HFFc6 (cell line): ENCODE results near the gene LMNTD2. TPM values are rescaled to one million over a fixed set of nuclear protein-coding genes. Genes with fewer than 3 reads are reported as not detected.

Source experiments
- DNase-seq: peaks from one replicate; pipeline ENCODE4 v3.0.0-alpha.2; 2018
- H3K27ac Mint-ChIP-seq: 2 replicates; pipeline ENCODE4 v1.8.0; 2020; ENCODE audit warnings: mild to moderate bottlenecking, mixed read lengths
- H3K27me3 Mint-ChIP-seq: 2 replicates; pipeline ENCODE4 v1.8.0; 2021; ENCODE audit warnings: mild to moderate bottlenecking, moderate library complexity, mixed read lengths; ENCODE audit not compliant: insufficient read depth
- H3K36me3 Mint-ChIP-seq: 2 replicates; pipeline ENCODE4 v1.8.0; 2021; ENCODE audit warnings: low read depth, mixed read lengths
- H3K4me1 Mint-ChIP-seq: 2 replicates; pipeline ENCODE4 v1.8.0; 2020; ENCODE audit warnings: low read depth, mixed read lengths
- H3K4me3 Mint-ChIP-seq: 2 replicates; pipeline ENCODE4 v1.8.0; 2020; ENCODE audit warnings: mild to moderate bottlenecking, moderate library complexity, mixed read lengths
- H3K9me3 Mint-ChIP-seq: 2 replicates; pipeline ENCODE4 v1.8.0; 2020; ENCODE audit warnings: mild to moderate bottlenecking, mixed read lengths
- CTCF ChIP-seq: fragments of 200-600 bp; sonication (generic); IDR thresholded peaks from 2 replicates; pipeline ENCODE4 v1.5.0; 2021; ENCODE audit warnings: antibody characterized with exemption, mild to moderate bottlenecking
- total RNA-seq, 6 experiments: library from RNA; stranded (reverse); fragmentation: NEBNext Ultra II Directional; extraction: Animal tissue kit (Norgen Biotek cat#: 25700); gene quantifications; 2 replicates in 1 of 6; 3 replicates in 5 of 6; pipeline ENCODE4 v1.2.3, GENCODE V29; 2021

LMNTD2 gene
- total RNA-seq, 6 experiments from 2014 or later: 0.37 to 2.3 (median 0.97) TPM

DNA sequence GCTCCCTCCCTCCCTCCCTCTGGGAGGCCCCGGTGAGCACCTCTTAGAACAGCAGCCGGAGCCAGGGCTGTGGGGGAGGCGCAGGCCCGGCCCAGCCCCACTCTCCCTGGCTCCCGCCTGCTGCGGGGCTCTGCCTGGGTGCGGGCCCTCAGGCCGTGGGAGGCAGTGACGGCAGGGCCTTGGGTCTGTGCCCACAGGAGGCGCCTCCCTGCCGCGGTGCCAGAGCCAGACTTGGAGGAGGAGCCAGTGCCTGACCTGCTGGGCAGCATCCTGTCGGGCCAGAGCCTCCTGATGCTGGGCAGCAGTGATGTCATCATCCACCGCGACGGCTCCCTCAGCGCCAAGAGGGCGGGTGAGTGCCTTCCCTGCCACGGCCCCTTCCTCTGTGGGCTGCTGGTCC is 45.7 kb upstream of the LMNTD2 start:
- H3K4me1 Mint-ChIP-seq: no peaks in the 10 kb centered on the region
- peaks cover 1% of the 10 kb centered on the region for H3K27me3 Mint-ChIP-seq
- peaks cover 23% of the 10 kb centered on the region for H3K36me3 Mint-ChIP-seq
- no peak for TF ChIP-seq CTCF
- no peak overlapping the region for H3K27ac Mint-ChIP-seq
- DNase-seq: no peak
- H3K9me3 Mint-ChIP-seq: no peaks in the 10 kb centered on the region
- H3K4me3 Mint-ChIP-seq: no peak overlapping the region

DNA sequence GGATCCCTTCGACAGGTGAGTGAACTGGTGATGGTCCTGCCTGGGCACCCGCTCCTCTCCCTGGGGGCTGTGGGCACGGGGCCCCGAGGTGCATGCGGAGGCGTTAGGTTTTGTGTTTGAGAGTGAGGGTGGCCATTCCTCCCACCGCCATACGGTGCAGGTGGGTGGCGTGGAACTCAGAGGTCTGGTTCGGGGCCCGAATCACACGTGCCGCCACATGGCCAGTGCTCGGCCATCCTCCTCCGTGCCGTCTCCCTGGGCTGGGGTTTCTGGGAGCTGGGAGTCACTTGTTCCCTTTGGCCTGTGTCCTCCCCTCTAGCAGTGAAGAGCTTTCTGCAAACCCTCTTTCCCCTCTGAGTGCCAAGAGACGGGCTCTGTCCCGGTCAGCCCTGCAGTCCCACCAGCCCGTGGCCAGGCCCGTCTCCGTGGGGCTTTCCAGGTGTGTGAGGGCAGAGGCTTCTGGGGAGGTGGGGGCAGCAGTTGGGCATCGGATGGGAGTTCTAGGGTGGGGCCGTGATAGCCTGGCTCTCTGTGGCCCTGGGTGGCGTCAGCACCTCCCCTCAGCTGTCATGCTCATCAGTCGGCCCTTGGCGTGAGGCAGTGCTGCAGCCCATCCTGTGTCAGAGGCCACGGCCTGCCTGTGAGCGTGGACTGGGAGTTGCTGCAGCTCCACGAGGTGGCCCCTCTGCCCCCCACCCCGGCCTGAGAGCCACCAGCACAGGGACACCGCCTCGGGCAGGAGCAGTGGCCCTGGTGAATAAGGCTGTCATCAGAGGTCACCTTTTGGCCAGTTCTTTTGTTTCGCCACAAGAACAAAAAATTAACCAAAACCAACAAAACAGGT is 45.0 kb upstream of the LMNTD2 start:
- H3K4me3 Mint-ChIP-seq: no peak overlapping the region
- no peak for DNase-seq
- TF ChIP-seq CTCF: no peak
- H3K36me3 Mint-ChIP-seq: peaks cover 20% of the 10 kb centered on the region
- H3K27ac Mint-ChIP-seq: no peak overlapping the region
- peaks cover 1% of the 10 kb centered on the region for H3K27me3 Mint-ChIP-seq
- H3K4me1 Mint-ChIP-seq: no peaks in the 10 kb centered on the region
- no peaks in the 10 kb centered on the region for H3K9me3 Mint-ChIP-seq

- Mint-ChIP-seq H3K9me3 (no peaks in the 10 kb centered on the region), H3K27me3 (peaks cover 1% of the 10 kb centered on the region), H3K36me3 (peaks cover 25% of the 10 kb centered on the region), H3K4me1 (no peaks in the 10 kb centered on the region), H3K4me3 (no peak overlapping the region), H3K27ac (no peak overlapping the region)
- no peak for DNase-seq
- TF ChIP-seq CTCF: no peak
These were observed 42.6 kb upstream of the LMNTD2 start for GRCh38 chr11:603154-603553.

- no peaks in the 10 kb centered on the region for H3K4me1 Mint-ChIP-seq
- H3K4me3 Mint-ChIP-seq: no peak overlapping the region
- peaks cover 1% of the 10 kb centered on the region for H3K27me3 Mint-ChIP-seq
- no peak overlapping the region for H3K27ac Mint-ChIP-seq
- no peak for TF ChIP-seq CTCF
- DNase-seq: no peak
- H3K36me3 Mint-ChIP-seq: peaks cover 29% of the 10 kb centered on the region
- H3K9me3 Mint-ChIP-seq: no peaks in the 10 kb centered on the region
These were observed 41.2 kb upstream of the LMNTD2 start for GRCh38 chr11:601573-602245.

DNA sequence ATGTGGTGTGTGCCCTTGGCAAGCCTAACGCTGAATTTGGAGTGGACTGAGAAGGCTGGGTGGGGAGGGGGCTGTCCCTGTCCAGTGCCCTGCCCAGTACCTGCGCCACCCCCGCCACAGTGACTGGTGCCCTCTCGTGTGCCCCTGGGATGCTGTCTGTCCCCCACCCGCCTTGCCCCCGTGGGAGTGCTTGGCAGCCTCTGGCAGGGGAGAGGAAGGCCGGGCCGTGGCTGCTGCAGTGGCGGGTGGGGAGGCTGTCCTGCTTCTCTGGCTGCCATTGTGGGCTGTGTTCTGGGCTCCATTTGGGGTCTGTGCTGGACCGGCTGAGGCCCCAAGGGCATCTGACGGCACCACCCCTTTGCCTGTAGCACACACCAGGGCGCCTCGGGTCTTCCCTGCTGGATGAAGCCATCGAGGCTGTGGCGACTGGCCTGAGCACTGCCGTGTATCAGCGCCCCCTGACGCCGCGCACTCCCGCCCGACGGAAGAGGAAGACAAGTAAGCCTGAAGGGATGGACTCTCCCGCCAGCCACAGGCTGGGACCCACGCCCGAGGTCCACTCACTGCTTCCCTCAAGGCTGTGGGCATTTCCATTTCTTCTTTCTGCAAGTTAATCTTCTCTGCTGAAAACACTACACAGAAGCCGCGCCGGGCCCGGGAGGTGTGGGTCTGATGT is 37.6 kb upstream of the LMNTD2 start:
- no peak for TF ChIP-seq CTCF
- no peak overlapping the region for H3K27ac Mint-ChIP-seq
- H3K36me3 Mint-ChIP-seq: peaks cover 37% of the 10 kb centered on the region

More for the DNA sequence above, 37.6 kb upstream of the LMNTD2 start:
- Mint-ChIP-seq H3K4me3 (no peak overlapping the region), H3K9me3 (no peaks in the 10 kb centered on the region), H3K27me3 (peaks cover 4% of the 10 kb centered on the region), H3K4me1 (no peaks in the 10 kb centered on the region)
- no peak for DNase-seq
